OCI-LY7 (cell line): ENCODE results near the gene PPEF2. TPM values are rescaled to one million over a fixed set of nuclear protein-coding genes. Genes with fewer than 3 reads are reported as not detected.

ENCODE experiments used
- BruUV-seq: library from RNA; stranded (reverse); fragments of 400-500 nt; replicated peaks from 2 replicates; lab custom pipeline; 2021; lab: Mats Ljungman, UMichigan
- CTCF ChIA-PET: fragments of 300-600 bp; sonication (Branson Sonifier 250); formaldehyde crosslinking; loops from one replicate; lab custom pipeline; 2022; ENCODE audit warnings: antibody characterized with exemption; ENCODE audit not compliant: unreplicated experiment; lab: Charles Lee
- POLR2A ChIA-PET: fragments of 300-600 bp; sonication (Branson Sonifier 250); formaldehyde crosslinking; loops from one replicate; lab custom pipeline; 2022; ENCODE audit warnings: antibody characterized with exemption; lab: Charles Lee
- DNase-seq: peaks from one replicate; pipeline ENCODE4 v3.0.0-alpha.2; 2015; ENCODE audit warnings: low spot score
- H2AFZ ChIP-seq: fragments of 200-600 bp; sonication (generic), shearing (Covaris generic); 2 replicates; pipeline ENCODE4 v1.6.1; 2014; ENCODE audit warnings: mild to moderate bottlenecking, antibody characterized with exemption, low read length, moderate library complexity
- H3K27ac ChIP-seq: fragments of 200-600 bp; sonication (generic); 2 replicates; pipeline ENCODE4 v1.5.1; 2014; ENCODE audit warnings: mixed run types, low read depth, mild to moderate bottlenecking, moderate library complexity, low read length, inconsistent platforms; ENCODE audit not compliant: poor library complexity, severe bottlenecking
- H3K36me3 ChIP-seq: fragments of 200-600 bp; sonication (generic); 2 replicates; pipeline ENCODE4 v1.6.1; 2014; ENCODE audit warnings: mild to moderate bottlenecking, antibody characterized with exemption, low read length, moderate library complexity, mixed read lengths; ENCODE audit not compliant: insufficient read depth
- H3K4me1 ChIP-seq: fragments of 200-600 bp; sonication (generic); 2 replicates; pipeline ENCODE4 v1.5.1; 2014; ENCODE audit warnings: mild to moderate bottlenecking, low read length; ENCODE audit not compliant: insufficient read depth, poor library complexity, severe bottlenecking
- H3K4me2 ChIP-seq: fragments of 200-600 bp; sonication (generic); 2 replicates; pipeline ENCODE4 v1.6.1; 2014; ENCODE audit warnings: mild to moderate bottlenecking, low read length
- H3K4me3 ChIP-seq: fragments of 200-600 bp; sonication (generic); 2 replicates; pipeline ENCODE4 v1.5.1; 2014; ENCODE audit warnings: mild to moderate bottlenecking, low read depth, low read length; ENCODE audit not compliant: poor library complexity, severe bottlenecking
- H3K79me2 ChIP-seq: fragments of 200-600 bp; sonication (generic); 2 replicates; pipeline ENCODE4 v1.6.1; 2016; ENCODE audit warnings: low read depth, mild to moderate bottlenecking, low read length, moderate library complexity, mixed read lengths; ENCODE audit not compliant: insufficient read depth
- H3K9me2 ChIP-seq: fragments of 200-600 bp; sonication (generic); 2 replicates; pipeline ENCODE4 v1.6.1; 2016; ENCODE audit warnings: mild to moderate bottlenecking, low read length, mixed read lengths; ENCODE audit not compliant: insufficient read depth
- H3K9me3 ChIP-seq: fragments of 200-600 bp; sonication (generic); 2 replicates; pipeline ENCODE4 v1.6.1; 2014; ENCODE audit warnings: mild to moderate bottlenecking, mixed run types, low read length, mixed read lengths
- H4K20me1 ChIP-seq: fragments of 200-600 bp; sonication (generic); 2 replicates; pipeline ENCODE4 v1.6.1; 2014; ENCODE audit warnings: mild to moderate bottlenecking, antibody characterized with exemption, low read length, moderate library complexity, mixed read lengths; ENCODE audit not compliant: insufficient read depth
- EZH2phosphoT487 ChIP-seq: fragments of 200-600 bp; sonication (generic); IDR thresholded peaks from 2 replicates; pipeline ENCODE4 v1.6.1; 2018; ENCODE audit warnings: low read depth, borderline replicate concordance, mild to moderate bottlenecking, mixed run types, antibody characterized with exemption, low read length, moderate library complexity, mixed read lengths
- intact Hi-C: fragments of 100-400 bp; cut with micrococcal nuclease; formaldehyde crosslinking; loops from one replicate; pipeline ENCODE4 v1.10.0; 2022; ENCODE audit not compliant: unreplicated experiment
- total RNA-seq, 2 experiments: library from RNA; depleted of rRNA in 1 of 2; stranded (reverse); fragments of >200 nt in 1 of 2; shearing (Covaris generic) in 1 of 2; gene quantifications; 2 replicates each; pipeline ENCODE4 v1.2.3, GENCODE V29; 2014 to 2022
- TF ChIP-seq, protein P1 (sequence below): fragments of 200-600 bp; sonication (generic); conservative IDR thresholded peaks from 2 replicates; pipeline ENCODE4 v1.5.1; 2014; ENCODE audit warnings: mild to moderate bottlenecking, antibody characterized with exemption, low read length, moderate library complexity, mixed read lengths

The PPEF2 gene
- total RNA-seq, 2 experiments from 2014 or later = 0.42 TPM; not detected in 1

DNA sequence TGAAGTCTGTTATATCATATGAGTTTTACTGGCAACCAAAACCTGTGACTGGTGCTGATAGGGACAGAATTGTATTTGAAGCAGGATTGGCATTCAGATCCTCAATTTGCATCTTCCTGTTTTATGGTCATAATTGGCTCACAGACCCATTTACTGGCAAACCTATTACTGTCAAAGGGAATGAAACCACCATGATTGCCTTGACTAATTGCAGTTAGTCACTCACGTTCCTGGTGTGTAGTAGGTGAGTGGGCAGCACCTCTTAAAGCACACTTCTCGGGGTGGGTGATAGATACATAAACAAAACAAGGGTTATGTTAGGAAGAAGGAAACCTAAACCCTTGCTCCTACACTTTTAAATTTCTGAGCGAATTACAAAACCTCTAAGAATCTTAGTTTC lies 81.0 kb downstream of the PPEF2 start:
- BruUV-seq = no TSS peak
- no peak for TF ChIP-seq EZH2phosphoT487
- TF ChIP-seq, protein P1, sequence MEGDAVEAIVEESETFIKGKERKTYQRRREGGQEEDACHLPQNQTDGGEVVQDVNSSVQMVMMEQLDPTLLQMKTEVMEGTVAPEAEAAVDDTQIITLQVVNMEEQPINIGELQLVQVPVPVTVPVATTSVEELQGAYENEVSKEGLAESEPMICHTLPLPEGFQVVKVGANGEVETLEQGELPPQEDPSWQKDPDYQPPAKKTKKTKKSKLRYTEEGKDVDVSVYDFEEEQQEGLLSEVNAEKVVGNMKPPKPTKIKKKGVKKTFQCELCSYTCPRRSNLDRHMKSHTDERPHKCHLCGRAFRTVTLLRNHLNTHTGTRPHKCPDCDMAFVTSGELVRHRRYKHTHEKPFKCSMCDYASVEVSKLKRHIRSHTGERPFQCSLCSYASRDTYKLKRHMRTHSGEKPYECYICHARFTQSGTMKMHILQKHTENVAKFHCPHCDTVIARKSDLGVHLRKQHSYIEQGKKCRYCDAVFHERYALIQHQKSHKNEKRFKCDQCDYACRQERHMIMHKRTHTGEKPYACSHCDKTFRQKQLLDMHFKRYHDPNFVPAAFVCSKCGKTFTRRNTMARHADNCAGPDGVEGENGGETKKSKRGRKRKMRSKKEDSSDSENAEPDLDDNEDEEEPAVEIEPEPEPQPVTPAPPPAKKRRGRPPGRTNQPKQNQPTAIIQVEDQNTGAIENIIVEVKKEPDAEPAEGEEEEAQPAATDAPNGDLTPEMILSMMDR = no peak
- Histone ChIP-seq H4K20me1 (no peaks in the 10 kb centered on the region), H3K4me2 (no peak overlapping the region), H3K4me3 (no peak overlapping the region), H2AFZ (no peak overlapping the region), H3K36me3 (peaks cover 3% of the 10 kb centered on the region; the same call in 1 of the 2 replicates), H3K4me1 (no peaks in the 10 kb centered on the region), H3K79me2 (no peaks in the 10 kb centered on the region), H3K27ac (no peak overlapping the region), H3K9me2 (no peaks in the 10 kb centered on the region), H3K9me3 (no peaks in the 10 kb centered on the region)
- DNase-seq = no peak
- POLR2A ChIA-PET = no interaction called here
- intact Hi-C loops = no loop called here
- CTCF ChIA-PET = no interaction called here

DNA sequence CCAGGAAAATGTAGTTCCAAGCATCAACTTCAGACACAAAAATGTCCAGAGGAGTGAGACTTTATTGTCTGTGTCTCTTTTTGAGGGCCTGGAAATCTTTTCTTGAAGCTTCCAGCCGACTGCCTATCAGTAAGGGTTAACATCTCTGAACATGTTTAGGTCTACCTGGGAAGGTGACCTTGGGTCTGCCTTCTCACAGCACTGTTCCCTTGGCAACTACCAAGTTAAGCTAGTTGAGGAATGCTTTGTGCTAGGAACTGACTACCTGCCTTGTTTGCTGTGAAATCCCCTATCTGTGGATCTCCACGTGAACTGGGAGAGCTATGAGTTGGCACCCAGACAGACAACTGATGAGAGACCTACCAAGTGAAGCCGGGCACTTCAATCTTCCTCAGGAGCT lies 81.6 kb downstream of the PPEF2 start:
- no TSS peak for BruUV-seq
- no peak overlapping the region for H2AFZ ChIP-seq
- no peak overlapping the region for H3K27ac ChIP-seq
- intact Hi-C loops = no loop called here
- peaks cover 3% of the 10 kb centered on the region for H3K36me3 ChIP-seq
- no peaks in the 10 kb centered on the region for H3K79me2 ChIP-seq
- ChIA-PET POLR2A (no interaction called here), CTCF (no interaction called here)
- no peaks in the 10 kb centered on the region for H4K20me1 ChIP-seq
- no peak overlapping the region for H3K4me2 ChIP-seq
- TF ChIP-seq, protein P1 = no peak
- no peak for TF ChIP-seq EZH2phosphoT487
- DNase-seq = no peak
- no peaks in the 10 kb centered on the region for H3K9me2 ChIP-seq
- H3K9me3 ChIP-seq = no peaks in the 10 kb centered on the region
- H3K4me1 ChIP-seq = no peaks in the 10 kb centered on the region
- H3K4me3 ChIP-seq = no peak overlapping the region

DNA sequence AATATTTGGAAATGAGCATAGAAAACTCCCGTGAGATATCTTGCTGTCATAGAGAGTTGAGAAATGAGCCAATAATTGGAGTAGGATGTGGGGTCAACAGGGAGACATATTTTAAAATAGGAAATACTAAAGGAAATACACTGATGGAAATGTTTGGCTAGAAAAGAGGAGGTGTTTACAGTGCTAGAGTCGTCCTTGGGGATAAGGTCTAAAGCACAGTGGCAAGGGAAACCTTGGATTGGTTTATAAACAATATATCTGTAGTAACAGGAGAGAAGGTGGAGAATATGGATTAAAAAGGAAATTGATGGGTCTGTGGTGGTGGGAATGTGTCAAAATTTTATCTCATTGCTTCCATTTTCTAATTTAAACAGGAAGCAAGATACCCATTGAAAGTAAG lies 82.1 kb downstream of the PPEF2 start:
- CTCF ChIA-PET = no interaction called here
- BruUV-seq = no TSS peak

More for the DNA sequence above, 82.1 kb downstream of the PPEF2 start:
- Histone ChIP-seq H2AFZ (no peak overlapping the region), H3K79me2 (no peaks in the 10 kb centered on the region), H4K20me1 (no peaks in the 10 kb centered on the region), H3K36me3 (peaks cover 8% of the 10 kb centered on the region), H3K4me2 (no peak overlapping the region), H3K4me1 (no peaks in the 10 kb centered on the region), H3K9me3 (no peaks in the 10 kb centered on the region), H3K27ac (no peak overlapping the region), H3K9me2 (no peaks in the 10 kb centered on the region), H3K4me3 (no peak overlapping the region)
- intact Hi-C loops = no loop called here
- POLR2A ChIA-PET = no interaction called here
- TF ChIP-seq EZH2phosphoT487 = no peak
- TF ChIP-seq, protein P1 = no peak
- no peak for DNase-seq
